ENCODE results near the gene BCS1L. TPM values are rescaled to one million over a fixed set of nuclear protein-coding genes. Genes with fewer than 3 reads are reported as not detected.

Gene BCS1L
- total and polyA plus RNA-seq, 2 of the 8 experiments (the other 6 are each of a cell fraction or from before 2014, with no cell fraction given) = 23.7 to 37.1 TPM

DNA sequence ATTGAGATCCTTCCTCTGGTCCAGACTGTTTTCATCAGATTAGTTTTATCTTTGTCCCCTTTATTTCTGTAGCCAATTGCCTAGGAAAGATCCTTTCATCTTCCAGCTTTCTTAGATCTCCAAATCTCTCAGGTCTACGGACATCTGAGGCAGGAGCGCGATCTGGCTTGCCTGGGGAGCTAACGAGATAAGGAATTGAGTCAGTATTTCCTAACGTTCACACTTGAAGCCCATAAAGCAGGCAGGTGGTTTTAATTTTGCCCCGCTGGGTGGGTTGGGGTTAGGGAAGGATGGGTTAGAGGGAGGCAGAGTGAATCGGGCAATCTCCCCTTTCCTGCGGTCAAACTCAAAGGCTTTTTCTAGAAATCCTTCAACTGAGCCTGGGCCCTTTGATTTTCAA, 50.4 kb downstream of the BCS1L start:
- Histone ChIP-seq H2BK5ac (ENCODE audit: low read depth, low read length) (no peak overlapping the region), H4K20me1 (replicated peaks in 1 of 2; ENCODE audit: control insufficient read depth in 1 of 2, insufficient read depth in 2 of 2, low read length in 2 of 2) (peaks cover 0 to 4% of the 10 kb centered on the region in 2 experiments), H3K14ac (ENCODE audit: insufficient read length) (no peak overlapping the region), H3K9ac (replicated peaks in 1 of 4; ENCODE audit: extremely low read depth in 1 of 4, low read depth in 3 of 4, low read length in 3 of 4) (no peak overlapping the region), H3K27ac (ENCODE audit: low read depth, low read length) (no peak overlapping the region), H3K18ac (ENCODE audit: extremely low read depth, low read length) (no peak overlapping the region), H3K9me3 (ENCODE audit: insufficient read depth in 2 of 2, low read depth in 1 of 2, low read length in 1 of 2) (no peaks in the 10 kb centered on the region), H2BK120ac (replicated peaks; ENCODE audit: low read depth, low read length) (no peak overlapping the region), H3K4me3 (ENCODE audit: extremely low read depth in 1 of 4, insufficient read depth in 2 of 4, low read depth in 3 of 4, low read length in 4 of 4) (peak overlapping the region in 1 of 4 experiments; percentile 89; a peak in 1 of 8 replicates), H2BK15ac (ENCODE audit: low read length) (peak overlapping the region; percentile 4; the same call in 1 of the 2 replicates), H2AK5ac (ENCODE audit: low read depth, low read length) (no peak overlapping the region), H3K36me3 (ENCODE audit: control insufficient read depth in 2 of 4, insufficient read depth in 4 of 4, low read length in 3 of 4) (no peaks in the 10 kb centered on the region; a peak in 1 of 8 replicates), H3K27me3 (replicated peaks in 1 of 4; ENCODE audit: control insufficient read depth in 3 of 4, extremely low read depth in 1 of 4, insufficient read depth in 3 of 4, low read length in 3 of 4) (no peaks in the 10 kb centered on the region), H3K23me2 (ENCODE audit: low read depth, low read length) (0 out of 2 replicates have a peak, but pooled peaks cover 2% of the 10 kb centered on the region), H3K79me2 (ENCODE audit: control insufficient read depth in 1 of 2, insufficient read depth in 2 of 2, low read length in 2 of 2) (peaks cover 4 to 35% of the 10 kb centered on the region in 2 experiments), H4K8ac (ENCODE audit: extremely low read depth, insufficient read depth, low read length) (peak overlapping the region; percentile 39; the same call in 1 of the 2 replicates), H3K79me1 (ENCODE audit: low read depth, low read length) (peaks cover 7% of the 10 kb centered on the region; the same call in 1 of the 2 replicates), H2BK12ac (ENCODE audit: low read depth, low read length) (no peak overlapping the region), H4K5ac (ENCODE audit: insufficient read length, low read depth, low read length) (no peak overlapping the region), H3K4me1 (replicated peaks in 1 of 4; ENCODE audit: control insufficient read depth in 3 of 4, insufficient read depth in 4 of 4, low read length in 3 of 4) (peaks cover 0 to 4% (median 1%) of the 10 kb centered on the region in 4 experiments; a peak in 4 of 7 replicates), H3K4ac (replicated peaks; ENCODE audit: insufficient read length, low read depth, low read length) (no peak overlapping the region), H3K23ac (ENCODE audit: insufficient read length) (no peak overlapping the region), H2BK20ac (ENCODE audit: low read length) (no peak overlapping the region), H3K4me2 (ENCODE audit: insufficient read depth in 1 of 2, low read depth in 2 of 2, low read length in 2 of 2) (peak overlapping the region in 1 of 2 experiments; percentile 56; a peak in 1 of 4 replicates), H2AFZ (ENCODE audit: low read length) (peak overlapping the region; percentile 87; the same call in 1 of the 2 replicates), H4K91ac (replicated peaks; ENCODE audit: insufficient read length, low read length) (no peak overlapping the region), H3K56ac (replicated peaks; ENCODE audit: insufficient read length, low read depth, low read length) (no peak overlapping the region)
- DNase-seq (ENCODE audit: low read depth in 1 of 2, low spot score in 2 of 2) (no peak), FAIRE-seq (no peak)
- CTCF ChIA-PET (ENCODE audit: partially characterized antibody) = interaction anchor here (0.6 to 2.7 kb wide), 12 partner anchors 8 to 113 kb away, joined by 3 to 17 read pairs (median 6); partner anchors contain the start of genes BCS1L and ZNF142
- WGBS, 2 experiments (ENCODE audit: extremely low coverage in 1 of 2, insufficient coverage in 1 of 2, insufficient read length in 1 of 2, insufficient replicate concordance in 2 of 2, low coverage in 1 of 2, low lambda C conversion rate in 2 of 2, missing lambda C conversion rate in 1 of 2) = 82% methylated on average over 6 of the region's 8 CpGs; no CpG with 5 or more reads in 1 of the 2 experiments
- TF ChIP-seq PHF8 (conservative IDR thresholded peaks at IDR 0.05; ENCODE audit: low read depth, low read length) (no peak), CBX8 (IDR thresholded peaks at IDR 0.05; ENCODE audit: borderline replicate concordance, low read depth, low read length) (no peak), SIX5 (IDR thresholded peaks at IDR 0.05; ENCODE audit: low read depth, low read length) (no peak), FOSL1 (IDR thresholded peaks at IDR 0.05; ENCODE audit: insufficient read depth, low read depth, low read length) (no peak), NANOG (IDR thresholded peaks at IDR 0.05; ENCODE audit: insufficient read depth, low read depth, low read length, poor library complexity, severe bottlenecking) (no peak), BRCA1 (IDR thresholded peaks at IDR 0.05; ENCODE audit: low read depth, low read length) (no peak), TAF1 (IDR thresholded peaks at IDR 0.05; ENCODE audit: low read depth, low read length) (no peak), SIRT6 (IDR thresholded peaks at IDR 0.05; ENCODE audit: low read length) (no peak), SP4 (IDR thresholded peaks at IDR 0.05; ENCODE audit: low read length) (no peak)
- POLR2A ChIA-PET (ENCODE audit: partially characterized antibody) = interaction anchor here (0.7 to 2.3 kb wide), 9 partner anchors 8 to 67 kb away, joined by 3 to 14 read pairs (median 3); partner anchors contain the start of genes RNF25 and STK36
